DOHH2 (cell line): ENCODE measurements around the gene FLT3.

ENCODE experiments used
- H3F3A ChIP-seq: fragments of 200-600 bp; sonication (generic), shearing (Covaris generic); 2 replicates; pipeline ENCODE4 v1.6.0; 2016; ENCODE audit warnings: antibody characterized with exemption, mild to moderate bottlenecking; ENCODE audit not compliant: control insufficient read depth, insufficient read depth
- H3K27ac ChIP-seq: fragments of 200-600 bp; sonication (generic); 2 replicates; pipeline ENCODE4 v1.5.1; 2014; ENCODE audit warnings: low read depth, mild to moderate bottlenecking, low read length, moderate library complexity
- H3K27me3 ChIP-seq: fragments of 200-600 bp; sonication (generic); 2 replicates; pipeline ENCODE4 v1.6.1; 2014; ENCODE audit warnings: mild to moderate bottlenecking, low read length, mixed read lengths; ENCODE audit not compliant: control insufficient read depth
- H3K36me3 ChIP-seq: fragments of 200-600 bp; sonication (generic); 2 replicates; pipeline ENCODE4 v1.6.1; 2014; ENCODE audit warnings: mild to moderate bottlenecking, low read length, moderate library complexity, mixed read lengths; ENCODE audit not compliant: control insufficient read depth
- H3K4me1 ChIP-seq: fragments of 200-600 bp; sonication (generic); 2 replicates; pipeline ENCODE4 v1.6.1; 2014; ENCODE audit warnings: mild to moderate bottlenecking, low read length, mixed read lengths; ENCODE audit not compliant: control insufficient read depth
- H3K4me2 ChIP-seq: fragments of 200-600 bp; sonication (generic); 2 replicates; pipeline ENCODE4 v1.6.0; 2014; ENCODE audit warnings: mild to moderate bottlenecking, low read length, moderate library complexity
- H3K4me3 ChIP-seq: fragments of 200-600 bp; sonication (generic); 2 replicates; pipeline ENCODE4 v1.5.1; 2014; ENCODE audit warnings: mild to moderate bottlenecking, low read length, mixed read lengths
- H3K79me2 ChIP-seq: fragments of 200-600 bp; sonication (generic); 2 replicates; pipeline ENCODE4 v1.6.1; 2014; ENCODE audit warnings: mild to moderate bottlenecking, low read length, mixed read lengths; ENCODE audit not compliant: control insufficient read depth
- H3K9me2 ChIP-seq: fragments of 200-600 bp; sonication (generic); replicated peaks from 2 replicates; pipeline ENCODE4 v1.6.1; 2014; ENCODE audit warnings: mild to moderate bottlenecking, low read length, mixed read lengths; ENCODE audit not compliant: control insufficient read depth
- H3K9me3 ChIP-seq: fragments of 200-600 bp; sonication (generic); 2 replicates; pipeline ENCODE4 v1.6.1; 2014; ENCODE audit warnings: antibody characterized with exemption, low read length, mixed read lengths; ENCODE audit not compliant: control insufficient read depth, insufficient read depth
- H4K20me1 ChIP-seq: fragments of 200-600 bp; sonication (generic); 2 replicates; pipeline ENCODE4 v1.6.0; 2014; ENCODE audit warnings: low read depth, mild to moderate bottlenecking, antibody characterized with exemption, low read length, moderate library complexity; ENCODE audit not compliant: control insufficient read depth, insufficient read depth
- CTCF ChIP-seq: fragments of 200-600 bp; sonication (generic); IDR thresholded peaks from one replicate; pipeline ENCODE4 v1.5.1; 2014; ENCODE audit warnings: antibody characterized with exemption, mild to moderate bottlenecking, low read depth, low read length; ENCODE audit not compliant: poor library complexity, severe bottlenecking
- EZH2phosphoT487 ChIP-seq: fragments of 200-600 bp; sonication (generic); IDR thresholded peaks from 2 replicates; pipeline ENCODE4 v1.6.1; 2017; ENCODE audit warnings: borderline replicate concordance, mild to moderate bottlenecking, antibody characterized with exemption, low read length, moderate library complexity, mixed read lengths

Gene FLT3

GRCh38 chr13:27960362-27961226 lies 139.8 kb downstream of the FLT3 start:
- Histone ChIP-seq H3F3A (no peaks in the 10 kb centered on the region), H3K9me2 (no peaks in the 10 kb centered on the region), H4K20me1 (no peaks in the 10 kb centered on the region), H3K79me2 (no peaks in the 10 kb centered on the region), H3K9me3 (no peaks in the 10 kb centered on the region), H3K36me3 (no peaks in the 10 kb centered on the region), H3K27ac (no peak overlapping the region), H3K4me3 (peak overlapping the region; percentile 44), H3K4me1 (no peaks in the 10 kb centered on the region), H3K27me3 (peaks cover 30% of the 10 kb centered on the region), H3K4me2 (peak overlapping the region; percentile 52)
- peak; percentile 19 for TF ChIP-seq CTCF
- TF ChIP-seq EZH2phosphoT487: no peak; the same call in 1 of the 2 replicates

- no peak overlapping the region for H3K4me2 ChIP-seq
- H3K9me2 ChIP-seq: no peaks in the 10 kb centered on the region
- H3K27me3 ChIP-seq: peaks cover 31% of the 10 kb centered on the region
- no peak overlapping the region for H3K4me3 ChIP-seq
- no peaks in the 10 kb centered on the region for H3F3A ChIP-seq
- no peaks in the 10 kb centered on the region for H3K79me2 ChIP-seq
- H3K27ac ChIP-seq: no peak overlapping the region
- H3K36me3 ChIP-seq: no peaks in the 10 kb centered on the region
- no peaks in the 10 kb centered on the region for H4K20me1 ChIP-seq
- no peaks in the 10 kb centered on the region for H3K9me3 ChIP-seq
- no peaks in the 10 kb centered on the region for H3K4me1 ChIP-seq
- no peak for TF ChIP-seq EZH2phosphoT487
- TF ChIP-seq CTCF: no peak
Observed at GRCh38 chr13:27959976-27960361, 140.4 kb downstream of the FLT3 start.

- H3K27me3 ChIP-seq: peaks cover 35% of the 10 kb centered on the region
- no peak overlapping the region for H3K4me2 ChIP-seq
- TF ChIP-seq EZH2phosphoT487 (no peak), CTCF (no peak)
Observed at GRCh38 chr13:27956576-27957300, 143.6 kb downstream of the FLT3 start.

More at GRCh38 chr13:27956576-27957300, 143.6 kb downstream of the FLT3 start:
- Histone ChIP-seq H3K9me3 (no peaks in the 10 kb centered on the region), H3K36me3 (no peaks in the 10 kb centered on the region), H3K4me3 (no peak overlapping the region), H3K79me2 (no peaks in the 10 kb centered on the region), H3F3A (no peaks in the 10 kb centered on the region), H4K20me1 (no peaks in the 10 kb centered on the region), H3K9me2 (no peaks in the 10 kb centered on the region), H3K4me1 (peaks cover 9% of the 10 kb centered on the region), H3K27ac (no peak overlapping the region)
